Measurements from ENCODE around the gene UBAC2. TPM values are rescaled to one million over a fixed set of nuclear protein-coding genes. Genes with fewer than 3 reads are reported as not detected.
A peak's percentile ranks its signal among the peaks of the same experiment; 100 is the strongest.
"Not testable (repeated sequence)": the region's sequence is repeated elsewhere in the genome, so short reads cannot be mapped to it uniquely, and the experiment has no call there.

Gene UBAC2
- total and polyA plus RNA-seq, 4 donors: 49.9 to 77.1 (median 53.7) TPM

DNA sequence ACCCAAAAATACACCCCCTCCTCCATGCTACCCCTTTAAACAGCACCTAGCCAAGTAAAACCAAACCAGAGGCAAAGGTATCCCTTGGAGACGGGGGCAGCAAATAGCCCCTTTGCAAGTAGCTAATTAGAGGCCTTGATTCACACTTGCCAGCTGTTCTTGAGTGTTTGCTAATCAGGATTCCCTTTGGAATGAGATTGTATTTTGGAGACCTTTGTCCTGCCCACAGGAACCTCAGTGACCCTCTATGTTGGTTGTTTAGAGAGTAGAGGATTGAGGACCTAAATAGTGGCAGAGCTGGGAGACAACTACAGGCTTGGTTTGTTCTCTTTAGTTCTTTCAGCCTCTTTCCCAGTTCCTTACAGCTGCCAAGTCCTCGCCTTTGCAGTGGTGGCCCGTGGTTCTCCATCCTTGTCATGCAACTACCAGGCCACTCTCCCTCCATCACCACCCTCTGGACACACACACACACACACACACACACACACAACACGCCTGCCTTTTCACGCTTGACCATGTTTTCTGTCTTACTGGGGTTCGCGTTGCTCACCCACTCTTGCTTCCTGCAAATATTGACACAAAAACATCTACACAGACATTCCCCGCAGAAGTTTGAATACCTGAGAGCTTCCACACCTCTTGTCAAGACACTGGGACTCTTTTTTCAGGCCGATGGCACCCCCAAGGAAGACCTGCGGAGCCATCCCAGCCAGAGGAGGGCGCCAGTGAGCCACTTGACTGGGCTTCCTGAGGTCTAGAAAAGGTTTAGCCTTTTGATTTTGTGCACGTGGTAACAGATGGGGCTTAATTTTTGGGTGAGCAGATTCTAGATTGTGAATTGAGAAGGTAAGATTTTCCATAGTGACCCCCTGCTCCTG, 186.5 kb downstream of the UBAC2 start:
- TF ChIP-seq, protein P1, sequence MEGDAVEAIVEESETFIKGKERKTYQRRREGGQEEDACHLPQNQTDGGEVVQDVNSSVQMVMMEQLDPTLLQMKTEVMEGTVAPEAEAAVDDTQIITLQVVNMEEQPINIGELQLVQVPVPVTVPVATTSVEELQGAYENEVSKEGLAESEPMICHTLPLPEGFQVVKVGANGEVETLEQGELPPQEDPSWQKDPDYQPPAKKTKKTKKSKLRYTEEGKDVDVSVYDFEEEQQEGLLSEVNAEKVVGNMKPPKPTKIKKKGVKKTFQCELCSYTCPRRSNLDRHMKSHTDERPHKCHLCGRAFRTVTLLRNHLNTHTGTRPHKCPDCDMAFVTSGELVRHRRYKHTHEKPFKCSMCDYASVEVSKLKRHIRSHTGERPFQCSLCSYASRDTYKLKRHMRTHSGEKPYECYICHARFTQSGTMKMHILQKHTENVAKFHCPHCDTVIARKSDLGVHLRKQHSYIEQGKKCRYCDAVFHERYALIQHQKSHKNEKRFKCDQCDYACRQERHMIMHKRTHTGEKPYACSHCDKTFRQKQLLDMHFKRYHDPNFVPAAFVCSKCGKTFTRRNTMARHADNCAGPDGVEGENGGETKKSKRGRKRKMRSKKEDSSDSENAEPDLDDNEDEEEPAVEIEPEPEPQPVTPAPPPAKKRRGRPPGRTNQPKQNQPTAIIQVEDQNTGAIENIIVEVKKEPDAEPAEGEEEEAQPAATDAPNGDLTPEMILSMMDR (IDR thresholded peaks at IDR 0.05; ENCODE audit: control extremely low read depth, extremely low read depth): peak; percentile 29
- WGBS, 2 donors: 65 to 72% methylated on average over 12 of the region's 12 CpGs
- Histone ChIP-seq H3K4me3 (no peak overlapping the region), H3K9me3 (ENCODE audit: control insufficient read depth in 4 of 4, insufficient read depth in 3 of 4, low read length in 3 of 4) (no peaks in the 10 kb centered on the region), H3K36me3 (ENCODE audit: control insufficient read depth in 4 of 4, insufficient read depth in 4 of 4, low read length in 4 of 4) (peaks cover 4 to 8% (median 6%) of the 10 kb centered on the region in 4 donors), H3K27ac (ENCODE audit: low read depth in 1 of 2, low read length in 1 of 2) (no peak overlapping the region), H3K4me1 (ENCODE audit: control insufficient read depth in 5 of 5, insufficient read depth in 5 of 5, low read length in 5 of 5) (peaks cover 0 to 2% (median 0%) of the 10 kb centered on the region in 5 donors), H3K27me3 (ENCODE audit: control insufficient read depth in 3 of 3, insufficient read depth in 3 of 3, low read length in 2 of 3) (no peaks in the 10 kb centered on the region), H3K9ac (ENCODE audit: insufficient read depth in 1 of 2, low read length in 2 of 2) (no peak overlapping the region)
- DNase-seq: no peak
- no peak for ATAC-seq (ENCODE audit: insufficient read depth, low FRiP score)

DNA sequence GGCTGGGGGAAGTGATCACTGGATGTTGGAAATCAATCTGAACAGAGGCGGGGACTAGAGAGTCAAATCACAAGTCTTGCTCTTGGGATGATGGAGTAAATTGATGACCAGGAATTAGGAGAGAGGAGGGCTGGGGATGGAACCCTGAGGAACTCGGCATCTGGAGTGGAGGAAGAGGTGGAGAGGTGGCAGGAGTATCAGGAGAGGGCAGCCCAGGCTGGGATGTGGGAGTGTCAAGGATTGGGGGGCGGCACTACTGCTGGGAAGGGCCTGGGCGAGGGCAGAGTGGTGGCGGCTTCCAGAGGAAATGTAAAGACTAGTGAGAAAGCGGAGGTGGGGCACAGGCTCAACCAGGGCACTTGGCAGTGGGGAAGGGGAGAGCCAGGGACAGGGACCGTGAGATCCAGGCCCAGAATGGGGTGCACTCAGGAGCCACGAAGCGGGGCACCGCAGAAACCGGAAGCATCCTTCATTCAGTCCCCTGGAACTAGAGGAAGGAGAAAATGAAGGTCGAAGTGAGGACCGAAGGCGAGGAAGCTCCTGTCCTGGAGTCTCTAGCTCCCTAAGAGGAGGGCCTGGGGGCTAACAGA, 187.8 kb downstream of the UBAC2 start:
- no peaks in the 10 kb centered on the region for H3K27me3 ChIP-seq (ENCODE audit: control insufficient read depth in 3 of 3, insufficient read depth in 3 of 3, low read length in 2 of 3)
- WGBS, 2 donors: 95% methylated on average over 14 of the region's 14 CpGs
- TF ChIP-seq, protein P1 (IDR thresholded peaks at IDR 0.05; ENCODE audit: control extremely low read depth, extremely low read depth): no peak
- ATAC-seq (ENCODE audit: insufficient read depth, low FRiP score) (no peak), DNase-seq (no peak)
- peaks cover 4 to 8% (median 6%) of the 10 kb centered on the region in 4 donors for H3K36me3 ChIP-seq (ENCODE audit: control insufficient read depth in 4 of 4, insufficient read depth in 4 of 4, low read length in 4 of 4)
- H3K9me3 ChIP-seq (ENCODE audit: control insufficient read depth in 4 of 4, insufficient read depth in 3 of 4, low read length in 3 of 4): no peaks in the 10 kb centered on the region
- H3K27ac ChIP-seq (ENCODE audit: low read depth in 1 of 2, low read length in 1 of 2): no peak overlapping the region
- H3K4me3 ChIP-seq: no peak overlapping the region
- H3K9ac ChIP-seq (ENCODE audit: insufficient read depth in 1 of 2, low read length in 2 of 2): no peak overlapping the region
- H3K4me1 ChIP-seq (ENCODE audit: control insufficient read depth in 5 of 5, insufficient read depth in 5 of 5, low read length in 5 of 5): peaks cover 0 to 2% (median 0%) of the 10 kb centered on the region in 5 donors

DNA sequence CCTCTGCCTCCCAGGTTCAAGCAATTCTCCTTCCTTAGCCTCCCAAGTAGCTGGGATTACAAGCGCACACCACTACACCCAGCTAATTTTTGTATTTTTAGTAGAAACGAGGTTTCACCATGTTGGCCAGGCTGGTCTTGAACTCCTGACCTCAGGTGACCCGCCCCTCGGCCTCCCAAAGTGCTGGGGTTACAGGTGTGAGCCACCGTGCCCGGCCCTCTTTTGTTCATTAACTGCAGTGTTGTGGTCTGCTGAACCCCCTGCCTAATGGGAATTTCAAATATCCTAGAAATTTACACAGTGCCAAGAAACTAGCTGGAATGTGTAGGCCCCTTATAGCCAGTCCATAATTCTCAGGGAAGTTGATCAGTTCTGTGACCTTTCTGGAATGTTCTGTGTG, 188.4 kb downstream of the UBAC2 start:
- H3K9me3 ChIP-seq (ENCODE audit: control insufficient read depth in 4 of 4, insufficient read depth in 3 of 4, low read length in 3 of 4); H3K4me3 ChIP-seq; H3K9ac ChIP-seq (ENCODE audit: insufficient read depth in 1 of 2, low read length in 2 of 2); H3K4me1 ChIP-seq (ENCODE audit: control insufficient read depth in 5 of 5, insufficient read depth in 5 of 5, low read length in 5 of 5); ATAC-seq (ENCODE audit: insufficient read depth, low FRiP score); H3K27me3 ChIP-seq (ENCODE audit: control insufficient read depth in 3 of 3, insufficient read depth in 3 of 3, low read length in 2 of 3); DNase-seq; H3K27ac ChIP-seq (ENCODE audit: low read depth in 1 of 2, low read length in 1 of 2); H3K36me3 ChIP-seq (ENCODE audit: control insufficient read depth in 4 of 4, insufficient read depth in 4 of 4, low read length in 4 of 4): not testable (repeated sequence)
- WGBS, 2 donors: 91 to 93% methylated on average over 6 of the region's 6 CpGs
